Ovary (tissue), 9 donors: Measurements from ENCODE around the gene PTCH2. TPM values are rescaled to one million over a fixed set of nuclear protein-coding genes. Genes with fewer than 3 reads are reported as not detected.
"Not testable (repeated sequence)": the region's sequence is repeated elsewhere in the genome, so short reads cannot be mapped to it uniquely, and the experiment has no call there.

Experiments
- DNase-seq, 5 donors: peaks; one replicate each; pipeline ENCODE4 v3.0.0-alpha.2; 2019 to 2020
- H3K27ac ChIP-seq, 2 donors: fragments of 200-600 bp; one replicate each; pipeline versions ENCODE4 v1.5.1 to v1.8.0; 2019 to 2022
- H3K27me3 ChIP-seq: fragments of 200-600 bp; one replicate; pipeline ENCODE4 v1.8.0; 2022
- H3K36me3 ChIP-seq: fragments of 200-600 bp; sonication (generic); one replicate; pipeline ENCODE4 v1.5.1; 2019
- H3K4me1 ChIP-seq: one replicate; pipeline ENCODE4 v1.8.1; 2013; ENCODE audit warnings: mild to moderate bottlenecking, moderate library complexity; ENCODE audit not compliant: insufficient read depth
- H3K4me3 ChIP-seq: fragments of 200-600 bp; sonication (generic); one replicate; pipeline ENCODE4 v1.5.1; 2017
- H3K9me3 ChIP-seq, 2 donors: fragments of 200-600 bp in 1 of 2; sonication (generic) in 1 of 2; one replicate each; pipeline versions ENCODE4 v1.5.1 to v1.8.1; 2013 to 2019; ENCODE audit warnings: mild to moderate bottlenecking in 1 of 2, moderate library complexity in 1 of 2
- CTCF ChIP-seq, 3 donors: fragments of 450-650 bp in 2 of 3; fragments of 200-600 bp in 1 of 3; IDR thresholded peaks; one replicate each; pipeline versions ENCODE4 v1.5.1 to v1.8.0; 2016 to 2022; ENCODE audit warnings: antibody characterized with exemption in 3 of 3, mild to moderate bottlenecking in 1 of 3
- EP300 ChIP-seq: sonication (generic); formaldehyde crosslinking; IDR thresholded peaks from one replicate; pipeline ENCODE4 v1.6.1; 2017; ENCODE audit warnings: antibody characterized with exemption
- POLR2A ChIP-seq: fragments of 450-650 bp; IDR thresholded peaks from one replicate; pipeline ENCODE4 v1.6.1; 2017; ENCODE audit warnings: antibody characterized with exemption, mild to moderate bottlenecking, moderate library complexity
- WGBS, 3 donors: extraction: QIAGEN DNeasy Blood & Tissue Kit in 1 of 3; methylation state at CpG; one replicate each; pipeline versions ENCODE4 v1.1.5 to v1.1.7; 2013 to 2017; 5-methylcytosine and 5-hydroxymethylcytosine counted together
- intact Hi-C, 4 donors: fragments of 100-400 bp; cut with DNase I; formaldehyde crosslinking; loops; one replicate each; pipeline versions ENCODE4 v1.11.0 to v1.15.1; 2022 to 2023
- polyA plus RNA-seq, 2 donors: library from polyadenylated mRNA; stranded (reverse); fragments of 200-250 nt in 1 of 2; fragments of 350-450 nt in 1 of 2; fragmentation: Illumina TruSeq in 1 of 2; extraction: RNeasy Lipid Tissue Mini Kit (QIAGEN cat#74804) in 1 of 2; gene quantifications; one replicate each; pipeline ENCODE4 v1.2.3, GENCODE V29; 2013 to 2014
- total RNA-seq, 7 donors: library from RNA; depleted of rRNA in 2 of 7; stranded (reverse); fragments of >200 nt in 2 of 7; fragmentation: NEBNext Ultra II Directional in 3 of 7; extraction: Animal tissue kit (Norgen Biotek cat#: 25700) in 3 of 7; gene quantifications; one replicate each; pipeline versions ENCODE4 v1.1.0 to v1.2.4, GENCODE V29; 2016 to 2023
- donor health status: DM: no; HTN: no; CAD: no; lungs with moderate emphysema.
- donor health status: DM: no; HTN: no; CAD: no.
- donor health status: Bipolar disorder and iron deficiency.
- donor health status: DM: yes; HTN: yes; CAD: no.
- donor health status: DM: no; HTN: no; CAD: no.
- donor health status: DM: yes; HTN: yes; CAD: no.

Gene PTCH2
- total and polyA plus RNA-seq, 9 donors, result 1.8 to 21.2 (median 10.7) TPM

DNA sequence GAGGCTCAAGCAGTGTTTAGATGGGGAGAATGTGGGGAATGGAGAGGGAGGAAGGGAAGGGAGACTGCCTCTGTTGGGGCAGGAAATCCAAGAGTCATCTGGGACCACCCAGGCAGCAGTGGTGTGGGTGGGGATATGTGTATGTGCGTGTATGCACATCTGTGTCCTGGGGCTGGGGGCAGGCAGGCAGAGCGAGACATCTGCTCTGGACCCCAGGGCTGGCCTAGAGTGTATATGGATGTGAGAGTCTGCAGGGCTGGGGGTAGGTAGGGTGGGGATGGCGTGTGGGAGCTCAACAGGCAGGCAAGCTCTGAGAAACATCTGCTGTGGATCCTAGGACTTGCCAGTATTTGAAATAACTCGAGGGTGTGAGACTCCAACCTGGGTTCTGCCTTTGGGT, 3.5 kb downstream of the PTCH2 start:
- H3K27me3 ChIP-seq, result no peaks in the 10 kb centered on the region
- H3K9me3 ChIP-seq, result no peaks in the 10 kb centered on the region
- DNase-seq, result no peak
- no peak overlapping the region for H3K4me3 ChIP-seq
- peaks cover 6% of the 10 kb centered on the region for H3K4me1 ChIP-seq
- WGBS, 3 donors, result 23 to 38% (median 28%) methylated on average over 4 of the region's 4 CpGs
- TF ChIP-seq CTCF (IDR thresholded peaks at IDR 0.05), result no peak
- no peak for TF ChIP-seq EP300
- TF ChIP-seq POLR2A, result no peak
- no peaks in the 10 kb centered on the region for H3K36me3 ChIP-seq
- H3K27ac ChIP-seq, result peak overlapping the region in 1 of 2 donors; percentile 37
- intact Hi-C loops, result loop anchor here in 2 of 4 donors (5.0 to 10.0 kb wide), 3 partner anchors 55 to 463 kb away; partner anchors contain the start of genes HECTD3 (in 2 of the 2), UROD (in 2 of the 2) and BEST4 (in 1 of the 2)

DNA sequence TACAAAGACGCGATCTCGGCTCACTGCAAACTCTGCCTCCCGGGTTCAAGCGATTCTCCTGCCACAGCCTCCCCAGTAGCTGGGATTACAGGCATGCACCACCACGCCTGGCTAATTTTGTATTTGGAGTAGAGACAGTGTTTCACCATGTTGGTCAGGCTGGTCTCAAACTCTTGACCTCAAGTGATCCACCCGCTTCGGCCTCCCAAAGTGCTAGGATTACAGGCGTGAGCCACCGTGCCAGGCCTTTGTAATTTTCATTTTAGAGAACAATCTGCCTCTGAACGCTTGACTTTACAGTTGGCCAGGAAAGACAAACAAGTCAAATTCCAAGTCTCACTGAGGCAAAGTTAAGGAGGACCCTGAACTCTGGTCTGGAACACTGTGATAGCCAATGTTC, 4.8 kb downstream of the PTCH2 start:
- H3K4me1 ChIP-seq, H3K4me3 ChIP-seq, H3K27me3 ChIP-seq, DNase-seq, H3K9me3 ChIP-seq, H3K27ac ChIP-seq, H3K36me3 ChIP-seq: not testable (repeated sequence)
- 63 to 78% (median 72%) methylated on average over 11 of the region's 11 CpGs for WGBS, 3 donors
- intact Hi-C loops, result loop anchor here in 2 of 4 donors (5.0 to 10.0 kb wide), 3 partner anchors 53 to 464 kb away; partner anchors contain the start of genes HECTD3 (in 2 of the 2), UROD (in 2 of the 2) and BEST4 (in 1 of the 2)

DNA sequence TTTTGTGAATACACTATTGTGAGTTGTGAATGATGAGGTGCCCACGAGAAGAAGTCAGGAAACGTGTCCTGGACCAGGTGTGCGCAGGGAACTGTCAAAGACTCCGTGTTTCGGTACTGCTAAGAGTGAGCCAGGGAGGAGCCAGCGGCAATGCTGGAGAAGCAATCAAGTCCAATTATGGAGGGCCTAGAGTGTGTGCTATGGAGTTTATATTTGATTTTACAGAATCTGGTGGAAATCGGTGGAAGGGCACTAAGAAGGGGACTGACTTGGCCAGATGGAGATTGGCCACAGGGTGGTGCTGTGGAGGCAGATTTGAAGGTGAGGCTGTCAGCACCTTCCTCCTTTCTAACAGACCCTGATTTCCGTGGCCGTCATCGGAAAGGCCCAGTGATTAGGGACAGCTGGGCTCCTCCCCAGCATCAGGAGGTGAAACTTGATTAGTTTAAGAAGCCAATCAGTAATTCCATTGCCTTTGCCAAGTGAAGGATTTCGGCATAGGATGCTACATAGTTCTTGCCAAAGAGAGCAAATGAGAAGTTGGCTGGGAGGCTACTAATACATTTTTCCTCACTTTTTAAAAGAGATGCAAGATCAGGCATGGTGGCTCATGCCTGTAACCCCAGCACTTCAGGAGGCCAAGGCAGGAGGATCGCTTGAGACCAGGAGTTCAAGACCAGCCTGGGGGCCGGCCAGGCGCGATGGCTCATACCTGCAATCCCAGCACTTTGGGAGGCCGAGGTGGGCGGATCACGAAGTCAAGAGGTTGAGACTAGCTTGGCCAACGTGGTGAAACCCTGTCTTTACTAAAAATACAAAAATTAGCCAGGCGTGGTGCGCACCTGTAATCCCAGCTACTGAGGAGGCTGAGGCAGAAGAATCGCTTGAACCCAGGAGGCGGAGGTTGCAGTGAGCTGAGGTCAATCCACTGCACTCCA, 7.0 kb downstream of the PTCH2 start:
- no peak for TF ChIP-seq POLR2A
- peak; percentile 64 to 87 (median 67) for TF ChIP-seq CTCF (IDR thresholded peaks at IDR 0.05)
- intact Hi-C loops, result loop anchor here in 2 of 4 donors (5.0 to 10.0 kb wide), 3 partner anchors 51 to 466 kb away; partner anchors contain the start of genes HECTD3 (in 2 of the 2), UROD (in 2 of the 2) and BEST4 (in 1 of the 2)
- Histone ChIP-seq H3K27me3 (no peaks in the 10 kb centered on the region), H3K9me3 (no peaks in the 10 kb centered on the region), H3K27ac (peak overlapping the region in 1 of 2 donors; percentile 27), H3K4me3 (no peak overlapping the region), H3K4me1 (peaks cover 3% of the 10 kb centered on the region), H3K36me3 (no peaks in the 10 kb centered on the region)
- 56 to 62% (median 60%) methylated on average over 23 of the region's 23 CpGs for WGBS, 3 donors
- DNase-seq, result peak; percentile 88 to 94 (median 92)

- peak in 1 of 5 donors; percentile 14 for DNase-seq
- peaks cover 2% of the 10 kb centered on the region for H3K4me1 ChIP-seq
- no peak overlapping the region for H3K27ac ChIP-seq
- WGBS, 3 donors, result 67 to 78% (median 70%) methylated on average over 7 of the region's 7 CpGs
- intact Hi-C loops, result loop anchor here in 2 of 4 donors (5.0 to 10.0 kb wide), 2 partner anchors 50 to 178 kb away; partner anchors contain the start of genes BEST4 (in 1 of the 2), HECTD3 (in 1 of the 2) and UROD (in 1 of the 2)
- TF ChIP-seq POLR2A, result no peak
- H3K9me3 ChIP-seq, result no peaks in the 10 kb centered on the region
- H3K36me3 ChIP-seq, result no peaks in the 10 kb centered on the region
- H3K27me3 ChIP-seq, result no peaks in the 10 kb centered on the region
- H3K4me3 ChIP-seq, result no peak overlapping the region
These were observed 8.7 kb downstream of the PTCH2 start for GRCh38 chr1:44834328-44834727.

GRCh38 chr1:44832056-44832705, 10.9 kb downstream of the PTCH2 start:
- Histone ChIP-seq H3K4me3 (no peak overlapping the region), H3K27me3 (no peaks in the 10 kb centered on the region), H3K27ac (no peak overlapping the region), H3K4me1 (no peaks in the 10 kb centered on the region), H3K9me3 (no peaks in the 10 kb centered on the region), H3K36me3 (no peaks in the 10 kb centered on the region)
- intact Hi-C loops, result loop anchor here in 2 of 4 donors (5.0 to 10.0 kb wide), 2 partner anchors 47 to 180 kb away; partner anchors contain the start of genes BEST4 (in 1 of the 2), HECTD3 (in 1 of the 2) and UROD (in 1 of the 2)
- 65 to 68% (median 68%) methylated on average over 13 of the region's 13 CpGs for WGBS, 3 donors
- DNase-seq, result peak in 1 of 5 donors; percentile 48
- TF ChIP-seq EP300, result no peak
- TF ChIP-seq CTCF (IDR thresholded peaks at IDR 0.05), result no peak
- TF ChIP-seq POLR2A, result no peak
